RWPE2 (cell line): ENCODE measurements around the gene MIAT.

Experiments
- ATAC-seq: fragments of 200-7000 bp; cut with Tn5 transposase; 3 replicates; pipeline ENCODE4 v1.9.1; 2021; ENCODE audit warnings: low read depth
- DNase-seq: peaks from one replicate; pipeline ENCODE4 v3.0.0-alpha.2; 2020; ENCODE audit warnings: low spot score
- H3K27ac ChIP-seq: fragments of 450-650 bp; 2 replicates; pipeline ENCODE4 v1.5.1; 2017; ENCODE audit warnings: mild to moderate bottlenecking; ENCODE audit not compliant: poor library complexity, severe bottlenecking
- H3K27me3 ChIP-seq: fragments of 250-450 bp; sonication (Bioruptor Pico); 2 replicates; pipeline ENCODE4 v1.5.1; 2021; ENCODE audit warnings: mild to moderate bottlenecking, moderate library complexity; ENCODE audit not compliant: insufficient read depth, poor library complexity, severe bottlenecking
- H3K36me3 ChIP-seq: fragments of 250-450 bp; sonication (Bioruptor Pico); 2 replicates; pipeline ENCODE4 v1.5.1; 2020; ENCODE audit warnings: low read depth, mild to moderate bottlenecking, moderate library complexity
- H3K4me1 ChIP-seq: fragments of 250-450 bp; sonication (Bioruptor Pico); 2 replicates; pipeline ENCODE4 v1.5.1; 2021; ENCODE audit warnings: mild to moderate bottlenecking, moderate library complexity; ENCODE audit not compliant: insufficient read depth, poor library complexity, severe bottlenecking
- H3K4me3 ChIP-seq: fragments of 250-450 bp; sonication (Bioruptor Pico); 2 replicates; pipeline ENCODE4 v1.5.1; 2021; ENCODE audit warnings: mild to moderate bottlenecking, moderate library complexity; ENCODE audit not compliant: severe bottlenecking
- H3K9me3 ChIP-seq: fragments of 250-450 bp; sonication (Bioruptor Pico); 2 replicates; pipeline ENCODE4 v1.5.1; 2021; ENCODE audit warnings: mild to moderate bottlenecking, moderate library complexity; ENCODE audit not compliant: severe bottlenecking
- CTCF ChIP-seq: fragments of 450-650 bp; IDR thresholded peaks from one replicate; pipeline ENCODE4 v1.5.1; 2017; ENCODE audit warnings: mild to moderate bottlenecking, moderate library complexity; ENCODE audit not compliant: poor library complexity, severe bottlenecking

The MIAT gene

GRCh38 chr22:26715392-26715936 lies 58.1 kb downstream of the MIAT start:
- ATAC-seq, result no peak
- Histone ChIP-seq H3K27ac (no peak overlapping the region), H3K9me3 (no peaks in the 10 kb centered on the region), H3K4me3 (no peak overlapping the region), H3K4me1 (peaks cover 6% of the 10 kb centered on the region), H3K27me3 (no peaks in the 10 kb centered on the region), H3K36me3 (no peaks in the 10 kb centered on the region)
- DNase-seq, result no peak
- no peak for TF ChIP-seq CTCF

- H3K36me3 ChIP-seq, result no peaks in the 10 kb centered on the region
- peak overlapping the region; percentile 32 for H3K27ac ChIP-seq
- ATAC-seq, result no peak
- H3K4me1 ChIP-seq, result peaks cover 12% of the 10 kb centered on the region
- no peak for DNase-seq
- no peaks in the 10 kb centered on the region for H3K27me3 ChIP-seq
- H3K4me3 ChIP-seq, result no peak overlapping the region
- H3K9me3 ChIP-seq, result no peaks in the 10 kb centered on the region
- no peak for TF ChIP-seq CTCF
These were observed 61.1 kb downstream of the MIAT start for GRCh38 chr22:26718488-26718887.

DNA sequence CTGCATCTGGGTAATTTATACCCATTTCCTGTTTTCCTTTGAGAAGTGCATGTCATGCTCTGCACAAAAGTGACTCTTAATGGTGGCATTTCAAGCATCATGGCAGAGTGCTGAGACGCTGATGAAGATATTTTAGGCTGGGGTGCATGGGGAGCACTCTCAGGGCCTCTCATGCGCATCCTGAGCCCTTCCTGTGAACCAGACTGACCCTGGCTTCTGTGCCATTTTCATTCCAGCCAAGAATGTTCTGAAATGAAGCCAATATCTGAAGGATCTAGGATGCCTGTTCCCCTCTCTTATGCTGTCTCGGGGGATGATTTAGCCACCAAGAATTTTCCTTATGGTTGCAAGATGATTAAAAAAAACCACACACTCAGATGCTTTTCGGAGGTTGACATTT lies 61.5 kb downstream of the MIAT start:
- peak; percentile 52; the same call in 1 of the 3 replicates for ATAC-seq
- H3K27me3 ChIP-seq, result no peaks in the 10 kb centered on the region

DNA sequence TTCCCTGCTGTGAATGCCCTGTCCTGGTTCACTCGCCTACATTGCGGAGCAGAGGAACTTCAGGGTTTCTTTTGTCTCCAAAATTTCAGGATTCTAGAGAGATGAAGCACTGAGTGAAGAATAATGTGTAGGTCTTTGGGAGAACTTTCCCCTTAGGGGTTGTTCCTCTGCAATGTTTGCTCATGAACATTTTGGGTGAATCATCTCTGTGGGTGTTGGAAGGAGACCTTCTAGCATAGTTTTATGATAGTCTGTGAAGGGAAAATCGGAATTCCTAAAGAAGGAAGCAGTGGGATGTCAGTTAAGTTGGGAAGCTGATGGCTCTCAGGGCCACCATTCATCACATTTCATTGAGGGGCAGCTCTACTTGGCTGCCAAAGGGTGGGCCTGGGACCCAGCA lies 64.8 kb downstream of the MIAT start:
- Histone ChIP-seq H3K27me3 (no peaks in the 10 kb centered on the region), H3K27ac (no peak overlapping the region), H3K9me3 (no peaks in the 10 kb centered on the region), H3K36me3 (no peaks in the 10 kb centered on the region), H3K4me1 (peaks cover 12% of the 10 kb centered on the region), H3K4me3 (no peak overlapping the region)
- ATAC-seq, result peak; percentile 53; the same call in 2 of the 3 replicates
- TF ChIP-seq CTCF, result no peak
- no peak for DNase-seq

More for the DNA sequence above, 61.5 kb downstream of the MIAT start:
- Histone ChIP-seq H3K4me3 (no peak overlapping the region), H3K4me1 (peaks cover 12% of the 10 kb centered on the region), H3K36me3 (no peaks in the 10 kb centered on the region), H3K27ac (peak overlapping the region; percentile 32), H3K9me3 (no peaks in the 10 kb centered on the region)
- no peak for DNase-seq
- TF ChIP-seq CTCF, result no peak

- no peak for ATAC-seq
- no peak overlapping the region for H3K27ac ChIP-seq
- no peak for TF ChIP-seq CTCF
- no peak for DNase-seq
- H3K4me3 ChIP-seq, result no peak overlapping the region
- no peaks in the 10 kb centered on the region for H3K27me3 ChIP-seq
- peaks cover 6% of the 10 kb centered on the region for H3K4me1 ChIP-seq
- no peaks in the 10 kb centered on the region for H3K9me3 ChIP-seq
- no peaks in the 10 kb centered on the region for H3K36me3 ChIP-seq
These were observed 67.0 kb downstream of the MIAT start for GRCh38 chr22:26724414-26724813.
